ENCODE data around the gene NSUN6.
"Not testable (repeated sequence)": the region's sequence is repeated elsewhere in the genome, so short reads cannot be mapped to it uniquely, and the experiment has no call there.

The NSUN6 gene

GRCh38 chr10:18659125-18659818, 7.9 kb upstream of the NSUN6 start, which contains the start of gene ARL5B:
Gene ARL5B (plus strand): TSS chr10:18659431. CDS start chr10:18659638, 207 bp downstream.
- DNase-seq, result peak; percentile 97 to 98

- DNase-seq, result peak; percentile 60 to 74
Observed at GRCh38 chr10:18658271-18659124, 7.1 kb upstream of the NSUN6 start.

GRCh38 chr10:18656724-18657123, 5.3 kb upstream of the NSUN6 start:
- no peak for DNase-seq

- no peak for DNase-seq
Observed at GRCh38 chr10:18653112-18653511, 1.7 kb upstream of the NSUN6 start.

- peak in 1 of 2 donors; percentile 27 for DNase-seq
Observed at GRCh38 chr10:18650404-18650997, 886 bp downstream of the NSUN6 start.

GRCh38 chr10:18649364-18649959, 1.9 kb downstream of the NSUN6 start:
- no peak for DNase-seq

GRCh38 chr10:18647945-18648344, 3.4 kb downstream of the NSUN6 start:
- no peak for DNase-seq

- DNase-seq, result no peak
Observed at GRCh38 chr10:18647151-18647550, 4.2 kb downstream of the NSUN6 start.

- not testable (repeated sequence) for DNase-seq
Observed at GRCh38 chr10:18639719-18640118, 11.7 kb downstream of the NSUN6 start.

- not testable (repeated sequence) for DNase-seq
Observed at GRCh38 chr10:18637400-18637799, 14.0 kb downstream of the NSUN6 start.

- no peak for DNase-seq
Observed at GRCh38 chr10:18635995-18636394, 15.4 kb downstream of the NSUN6 start.

- not testable (repeated sequence) for DNase-seq
Observed at GRCh38 chr10:18632500-18632899, 18.9 kb downstream of the NSUN6 start.

- DNase-seq, result peak; percentile 75 to 77
Observed at GRCh38 chr10:18627452-18628018, 23.9 kb downstream of the NSUN6 start.

GRCh38 chr10:18625886-18626285, 25.5 kb downstream of the NSUN6 start:
- DNase-seq, result no peak

GRCh38 chr10:18623671-18624070, 27.7 kb downstream of the NSUN6 start:
- DNase-seq, result not testable (repeated sequence)

- DNase-seq, result no peak
Observed at GRCh38 chr10:18620856-18621255, 30.5 kb downstream of the NSUN6 start.

- no peak for DNase-seq
Observed at GRCh38 chr10:18619016-18619415, 32.4 kb downstream of the NSUN6 start.

- DNase-seq, result no peak
Observed at GRCh38 chr10:18616337-18616736, 35.0 kb downstream of the NSUN6 start.

GRCh38 chr10:18615618-18616017, 35.8 kb downstream of the NSUN6 start:
- no peak for DNase-seq

GRCh38 chr10:18611168-18611567, 40.2 kb downstream of the NSUN6 start:
- no peak for DNase-seq

GRCh38 chr10:18610517-18610916, 40.9 kb downstream of the NSUN6 start:
- DNase-seq, result no peak

GRCh38 chr10:18608596-18608995, 42.8 kb downstream of the NSUN6 start:
- no peak for DNase-seq

Measured in CD4-positive, alpha-beta T cell treated with Interferon alpha-2 for 1 hour (primary cell).